HG03520 (cell line): ENCODE data around the gene RNF31.
A peak's percentile ranks its signal among the peaks of the same experiment; 100 is the strongest.

Experiments used
- ATAC-seq: cut with Tn5 transposase; IDR thresholded peaks from one replicate; pipeline ENCODE4 v1.9.1; 2021; ENCODE audit warnings: mild to moderate bottlenecking, moderate library complexity; ENCODE audit not compliant: unreplicated experiment

RNF31 gene

DNA sequence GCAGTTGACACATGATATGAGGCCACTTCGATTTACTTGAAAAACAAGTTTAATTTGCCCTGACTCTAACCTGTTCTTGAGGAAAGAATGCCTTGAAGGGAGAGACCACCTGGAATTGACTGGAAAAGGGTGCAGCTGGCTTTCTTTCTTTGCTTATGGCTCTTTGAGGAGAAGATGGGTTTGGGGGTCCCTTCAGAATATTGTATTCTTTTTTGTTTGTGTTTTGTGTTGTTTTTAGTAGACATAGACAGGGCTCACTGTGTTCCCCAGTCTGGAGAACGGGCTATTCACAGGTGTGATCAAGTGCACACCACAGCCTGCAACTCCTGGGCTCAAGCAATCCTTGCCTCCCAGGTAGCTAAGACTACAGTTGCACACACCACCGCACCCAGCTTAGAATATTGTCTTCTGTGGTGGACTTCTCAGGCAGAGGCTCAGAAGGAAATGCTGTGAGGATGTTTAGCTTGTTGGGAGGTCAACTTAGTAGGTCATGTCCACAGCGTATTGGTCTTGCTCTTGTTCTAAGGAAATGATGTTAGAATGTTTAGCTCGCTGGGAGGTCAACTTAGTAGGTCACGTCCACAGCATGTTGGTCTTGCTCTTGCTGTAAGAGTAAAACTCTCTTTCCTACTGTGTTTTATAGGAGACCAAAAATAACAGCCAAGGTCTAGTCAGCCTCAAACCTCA is 31.0 kb upstream of the RNF31 start:
- ATAC-seq, result no peak

DNA sequence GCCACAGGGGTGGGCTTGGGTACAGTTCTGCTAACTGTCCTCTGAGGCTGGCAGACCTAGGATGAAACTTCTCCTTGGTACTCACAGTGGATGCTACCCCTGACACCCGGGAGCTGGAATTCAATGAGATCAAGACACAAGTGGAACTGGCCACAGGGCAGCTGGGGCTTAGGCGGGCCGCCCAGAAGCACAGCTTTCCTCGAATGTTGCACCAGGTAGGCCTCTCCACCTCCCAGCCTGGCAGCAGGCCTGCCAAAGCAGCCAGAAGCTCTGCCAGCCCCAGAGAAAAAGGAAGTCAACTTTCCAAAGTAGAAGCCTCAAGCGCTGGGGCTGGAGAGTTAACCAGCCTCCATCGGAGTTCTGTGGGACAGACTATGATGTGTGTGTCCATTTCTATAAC is 30.1 kb upstream of the RNF31 start:
- no peak for ATAC-seq

DNA sequence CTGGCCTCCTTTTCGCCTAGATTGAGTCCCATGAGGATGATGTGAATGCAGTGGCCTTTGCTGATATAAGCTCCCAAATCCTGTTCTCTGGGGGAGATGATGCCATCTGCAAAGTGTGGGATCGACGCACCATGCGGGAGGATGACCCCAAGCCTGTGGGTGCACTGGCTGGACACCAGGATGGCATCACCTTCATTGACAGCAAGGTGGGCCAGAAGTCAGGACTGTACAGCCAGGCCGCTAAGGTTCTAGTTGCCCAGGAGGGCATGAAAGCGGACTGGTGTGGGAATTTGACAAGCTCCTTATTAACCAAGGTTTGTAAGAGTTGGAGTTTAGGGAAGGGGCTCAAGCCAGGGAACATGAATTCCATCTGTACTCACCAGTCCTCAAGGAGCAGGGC is 27.6 kb upstream of the RNF31 start:
- ATAC-seq, result no peak

DNA sequence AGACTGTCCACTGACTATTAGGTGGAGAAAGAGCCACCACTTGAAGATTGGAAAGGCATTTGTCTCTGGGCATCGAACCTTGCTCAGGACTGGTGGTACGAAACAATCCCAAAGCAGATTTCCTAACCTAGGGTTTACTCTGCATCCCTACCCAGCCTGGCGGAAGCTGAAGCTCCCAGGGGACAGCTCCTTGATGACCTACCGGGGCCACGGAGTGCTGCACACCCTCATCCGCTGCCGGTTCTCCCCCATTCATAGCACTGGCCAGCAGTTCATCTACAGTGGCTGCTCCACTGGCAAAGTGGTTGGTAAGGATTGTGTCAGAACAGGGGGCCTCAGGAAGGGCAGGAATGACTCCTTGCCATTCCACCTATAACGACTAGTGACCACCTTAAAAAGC is 26.1 kb upstream of the RNF31 start:
- no peak for ATAC-seq

DNA sequence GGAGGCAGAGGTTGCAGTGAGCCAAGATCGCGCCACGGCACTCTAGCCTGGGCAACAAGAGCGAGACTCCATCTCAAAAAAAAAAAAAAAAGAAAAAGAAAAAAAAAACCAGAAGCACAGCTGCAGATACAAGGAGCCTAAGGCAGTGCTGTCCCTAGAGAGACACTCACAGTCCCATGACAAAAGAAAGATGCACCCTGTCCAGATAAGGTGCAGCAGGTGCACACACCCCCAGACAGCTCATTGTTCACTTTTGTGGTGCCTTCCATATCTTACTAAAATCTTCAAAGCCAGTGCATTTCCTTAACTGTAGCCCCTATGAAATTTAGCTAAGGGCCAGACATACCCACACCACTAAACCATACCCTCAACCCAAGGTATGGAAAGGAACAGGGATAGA is 24.9 kb upstream of the RNF31 start:
- ATAC-seq, result no peak

DNA sequence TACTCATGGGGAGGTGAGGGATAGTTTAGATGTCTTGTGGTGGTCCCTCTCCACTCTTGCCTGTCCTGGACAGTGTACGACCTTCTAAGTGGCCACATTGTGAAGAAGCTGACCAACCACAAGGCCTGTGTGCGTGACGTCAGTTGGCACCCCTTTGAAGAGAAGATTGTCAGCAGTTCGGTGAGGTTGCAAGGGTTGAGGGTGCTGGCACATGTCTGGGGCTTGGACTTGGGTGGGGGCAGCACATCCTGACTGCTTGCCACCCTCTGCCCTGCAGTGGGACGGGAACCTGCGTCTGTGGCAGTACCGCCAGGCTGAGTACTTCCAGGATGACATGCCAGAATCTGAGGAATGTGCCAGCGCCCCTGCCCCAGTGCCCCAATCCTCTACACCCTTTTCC is 24.4 kb upstream of the RNF31 start:
- ATAC-seq, result no peak

DNA sequence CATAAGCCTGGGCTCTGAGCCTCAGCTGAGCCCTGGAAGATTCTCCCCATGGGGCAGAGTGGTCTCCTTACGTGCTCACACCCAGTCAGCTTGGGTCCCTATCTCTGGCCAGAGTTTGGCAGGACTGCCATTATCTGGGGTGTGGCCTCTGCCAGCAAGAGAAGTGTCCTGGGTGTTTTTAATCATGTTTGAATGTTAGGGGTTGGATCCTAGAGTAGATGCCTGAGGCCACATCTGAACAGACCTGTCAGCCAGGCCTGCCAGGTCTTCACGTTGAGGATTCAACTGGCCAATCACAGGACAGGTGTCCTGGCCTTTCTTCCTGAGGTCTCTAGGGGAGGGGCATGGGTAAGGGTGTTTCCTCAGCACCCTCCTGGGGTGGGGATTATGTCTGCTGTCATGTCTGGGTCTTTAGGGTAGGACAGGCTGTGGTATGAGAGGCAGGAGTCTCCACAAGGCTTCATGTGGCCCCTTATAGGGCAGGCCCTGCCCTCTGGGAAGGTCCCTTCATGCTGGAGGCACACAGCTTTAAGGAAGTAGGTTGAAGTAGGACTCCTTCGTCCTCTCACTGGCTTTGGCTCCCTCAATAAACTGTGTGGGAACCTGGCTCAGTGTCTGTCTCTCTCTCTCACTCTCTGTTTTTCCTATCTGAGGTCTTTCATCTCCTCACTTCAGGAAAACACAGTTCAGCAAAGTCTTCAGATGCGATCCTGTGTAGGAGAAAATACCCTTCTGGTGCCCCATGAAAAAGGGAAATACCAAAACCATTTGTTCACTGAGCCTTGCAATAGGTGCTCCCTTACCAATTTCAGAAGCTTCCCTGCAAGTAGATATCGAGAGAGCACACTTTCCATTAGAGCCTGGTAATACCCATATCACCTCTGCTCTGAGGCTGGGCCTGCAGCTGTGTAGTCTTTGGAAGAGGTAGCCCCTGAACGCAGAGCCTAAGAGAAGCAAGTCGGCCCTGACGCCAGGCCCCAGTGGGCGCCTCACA is 23.6 kb upstream of the RNF31 start:
- no peak for ATAC-seq

DNA sequence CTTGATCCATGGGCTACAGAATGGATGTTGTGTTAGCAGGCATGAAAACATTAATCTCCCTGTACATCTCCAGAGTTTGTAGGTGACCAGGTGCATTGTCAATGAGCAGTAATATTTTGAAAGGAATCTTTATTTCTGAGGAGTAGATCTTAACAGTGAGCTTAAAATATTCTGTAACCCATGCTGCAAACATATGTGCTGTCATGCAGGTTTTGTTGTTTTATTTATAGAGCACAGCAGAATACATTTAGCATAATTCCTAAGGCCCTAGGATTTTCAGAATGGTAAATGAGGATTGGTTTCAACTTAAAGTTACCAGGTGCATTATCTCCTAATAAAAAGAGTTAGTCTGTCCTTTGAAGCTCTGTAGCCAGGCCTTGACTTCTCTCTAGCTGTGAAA is 20.4 kb upstream of the RNF31 start:
- ATAC-seq, result no peak

DNA sequence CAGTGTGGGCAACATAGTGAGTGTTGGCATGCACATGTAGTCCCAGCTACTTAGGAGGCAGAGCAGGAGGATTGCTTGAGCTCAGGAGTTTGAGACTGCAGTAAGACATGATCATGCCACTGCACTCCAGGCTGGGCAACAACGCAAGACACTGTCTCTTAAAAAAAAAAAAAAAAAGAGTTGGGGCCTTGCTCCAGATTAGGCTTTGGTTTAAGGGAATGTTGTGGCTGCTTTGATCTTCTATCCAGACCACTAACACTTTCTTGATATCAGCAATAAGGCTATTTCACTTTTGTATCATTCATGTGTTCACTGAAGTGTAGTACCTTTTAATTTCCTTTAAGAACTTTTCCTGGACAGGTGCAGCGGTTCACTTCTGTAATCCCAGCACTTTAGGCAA is 19.6 kb upstream of the RNF31 start:
- no peak for ATAC-seq

DNA sequence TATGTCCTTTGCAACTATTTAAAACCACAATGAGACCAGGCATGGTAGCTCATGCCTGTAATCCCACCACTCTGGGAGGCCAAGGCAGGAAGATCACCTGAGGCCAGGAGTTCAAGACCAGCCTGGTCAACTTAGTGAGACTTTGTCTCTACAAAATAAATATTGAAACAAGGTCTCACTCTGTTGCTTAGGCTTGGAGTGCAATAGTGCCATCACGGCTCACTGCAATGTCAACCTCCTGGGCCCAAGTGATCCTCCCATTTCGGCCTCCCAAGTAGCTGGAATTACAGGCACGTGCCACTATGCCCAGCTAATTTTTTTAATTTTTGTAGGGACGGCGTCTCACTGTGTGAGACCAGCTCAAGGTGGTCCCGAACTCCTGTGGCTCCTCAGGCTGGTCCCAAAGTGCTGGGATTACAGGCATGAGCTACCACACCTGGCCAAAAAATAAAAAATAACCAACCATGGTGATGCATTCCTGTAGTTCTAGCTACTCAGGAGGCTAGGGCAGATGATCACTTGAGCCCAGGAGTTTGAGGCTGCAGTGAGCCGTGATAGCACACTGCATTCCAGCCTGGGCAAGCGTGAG is 17.8 kb upstream of the RNF31 start:
- ATAC-seq, result no peak

DNA sequence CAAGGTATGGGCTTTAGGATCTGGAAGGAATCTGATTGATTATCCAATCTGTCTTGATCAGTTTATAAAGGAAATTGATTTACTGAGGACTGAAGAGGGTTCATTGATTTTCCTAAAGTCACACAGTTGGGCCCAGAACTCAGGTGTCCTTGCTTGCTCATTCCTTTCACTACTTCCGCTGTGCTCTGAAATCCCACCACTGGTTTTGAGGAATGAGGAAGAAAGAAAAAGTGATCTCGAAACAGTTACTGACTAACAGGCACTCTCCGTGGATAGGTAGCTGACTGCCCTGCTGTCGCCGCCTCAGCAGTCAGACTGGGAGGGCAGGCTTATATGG is 16.9 kb upstream of the RNF31 start, which contains the start of gene FITM1:
Gene FITM1, plus strand, starts transcription at position 280 of the 337 bp plus-strand sequence. CDS start 905 bp downstream, outside the sequence.
- ATAC-seq, result no peak

DNA sequence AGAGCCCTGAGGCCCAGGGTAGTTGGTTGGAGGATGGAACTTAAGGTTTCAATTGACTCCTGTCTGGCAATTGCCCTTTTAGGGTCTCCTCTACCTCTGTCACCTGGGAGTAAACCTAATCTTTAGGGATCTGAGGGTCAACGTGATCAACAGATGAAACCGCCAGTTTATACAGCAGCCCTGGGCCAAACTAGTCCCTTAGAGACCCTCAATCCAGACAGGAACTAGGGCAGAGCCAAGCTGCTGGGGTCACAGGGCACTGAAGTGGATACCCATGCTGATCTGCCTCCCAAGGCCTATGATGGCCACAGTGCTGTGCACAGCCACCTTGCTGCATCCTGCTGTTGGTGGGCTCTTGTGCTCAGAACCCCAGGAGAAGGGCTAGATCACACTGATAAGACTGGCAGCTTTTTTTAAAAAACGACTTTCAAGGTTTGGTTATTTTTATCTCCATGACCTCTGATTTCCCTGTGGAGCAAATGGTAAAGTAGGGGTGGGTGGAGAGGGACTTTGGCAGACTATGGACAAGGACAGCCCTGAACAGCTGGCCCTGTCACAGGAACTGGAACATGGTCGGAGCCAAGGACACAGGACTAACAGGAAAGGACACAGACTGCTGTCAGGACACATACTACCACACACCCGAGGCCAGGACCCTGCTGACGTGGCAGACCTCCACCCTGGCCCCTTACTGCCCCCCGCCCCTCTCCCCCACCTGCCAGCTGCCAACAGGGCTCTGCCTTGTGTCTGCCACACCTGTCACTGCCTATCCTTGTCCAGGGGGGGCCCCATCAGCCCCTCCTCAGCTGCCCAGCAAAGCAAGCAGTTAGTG is 16.4 kb upstream of the RNF31 start:
- ATAC-seq, result no peak

DNA sequence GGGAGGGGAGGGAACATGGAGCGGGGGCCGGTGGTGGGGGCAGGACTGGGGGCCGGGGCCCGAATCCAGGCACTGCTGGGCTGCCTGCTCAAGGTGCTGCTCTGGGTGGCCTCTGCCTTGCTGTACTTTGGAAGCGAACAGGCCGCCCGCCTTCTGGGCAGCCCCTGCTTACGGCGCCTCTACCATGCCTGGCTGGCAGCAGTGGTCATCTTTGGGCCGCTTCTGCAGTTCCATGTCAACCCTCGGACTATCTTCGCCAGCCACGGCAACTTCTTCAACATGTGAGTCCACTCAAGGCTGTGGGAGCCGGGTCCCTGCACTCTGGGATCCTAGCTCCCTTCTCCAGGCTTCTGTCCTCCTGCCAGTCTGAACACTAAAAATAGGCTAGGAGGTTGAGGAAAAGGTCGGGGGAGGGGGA is 15.7 kb upstream of the RNF31 start:
- ATAC-seq, result no peak

DNA sequence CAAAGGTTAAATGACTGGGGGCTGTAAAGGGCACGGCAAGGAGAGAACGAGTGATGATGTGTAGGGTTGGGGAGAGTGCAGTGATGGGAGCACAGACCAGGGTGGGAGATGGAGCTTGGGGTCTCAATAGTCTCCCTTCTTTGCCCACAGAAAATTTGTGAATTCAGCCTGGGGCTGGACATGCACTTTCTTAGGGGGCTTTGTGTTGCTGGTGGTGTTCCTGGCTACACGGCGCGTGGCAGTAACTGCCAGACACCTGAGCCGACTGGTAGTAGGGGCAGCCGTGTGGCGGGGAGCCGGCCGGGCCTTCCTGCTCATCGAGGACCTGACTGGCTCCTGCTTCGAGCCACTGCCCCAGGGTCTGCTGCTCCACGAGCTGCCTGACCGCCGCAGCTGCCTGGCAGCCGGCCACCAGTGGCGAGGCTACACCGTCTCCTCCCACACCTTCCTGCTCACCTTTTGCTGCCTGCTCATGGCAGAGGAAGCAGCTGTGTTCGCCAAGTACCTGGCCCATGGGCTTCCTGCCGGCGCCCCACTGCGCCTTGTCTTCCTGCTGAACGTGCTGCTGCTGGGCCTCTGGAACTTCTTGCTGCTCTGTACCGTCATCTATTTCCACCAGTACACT is 15.1 kb upstream of the RNF31 start:
- no peak for ATAC-seq

DNA sequence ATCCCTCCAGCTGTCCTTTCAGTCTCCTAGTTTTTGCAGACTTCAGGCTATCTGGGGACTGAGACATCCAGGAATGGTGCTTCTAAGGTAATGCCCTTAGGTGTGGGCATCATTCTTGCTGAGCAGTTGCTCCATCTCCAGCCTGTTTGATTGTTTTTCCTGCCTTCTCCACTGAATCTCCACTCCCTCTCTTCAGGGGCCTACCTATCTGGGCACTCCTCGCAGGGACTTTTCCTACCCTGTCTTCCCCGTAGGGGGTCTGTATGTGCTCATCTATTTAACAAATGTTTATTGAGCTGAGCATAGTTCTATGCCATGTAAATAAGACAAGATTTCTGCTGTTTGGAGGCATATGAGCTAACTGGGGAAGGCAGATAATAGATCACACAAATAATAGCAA is 14.3 kb upstream of the RNF31 start:
- ATAC-seq, result no peak

DNA sequence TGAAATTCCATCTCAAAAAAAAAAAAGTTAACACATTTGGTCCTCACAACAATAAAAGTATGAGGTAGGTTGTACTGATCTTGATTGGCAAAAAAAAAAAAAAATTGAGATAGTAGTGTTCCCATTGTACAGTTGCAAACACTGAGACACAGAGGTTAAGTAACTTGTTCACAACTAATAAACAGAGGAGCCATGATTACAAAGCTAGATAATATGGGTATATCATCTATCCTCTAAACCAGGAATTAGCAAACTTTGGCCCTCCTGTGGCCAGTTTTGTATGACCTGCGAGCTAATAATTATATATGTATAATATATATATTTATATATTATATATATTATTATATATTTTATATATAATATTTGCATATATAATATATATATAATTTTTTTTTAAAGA is 13.6 kb upstream of the RNF31 start:
- no peak for ATAC-seq

DNA sequence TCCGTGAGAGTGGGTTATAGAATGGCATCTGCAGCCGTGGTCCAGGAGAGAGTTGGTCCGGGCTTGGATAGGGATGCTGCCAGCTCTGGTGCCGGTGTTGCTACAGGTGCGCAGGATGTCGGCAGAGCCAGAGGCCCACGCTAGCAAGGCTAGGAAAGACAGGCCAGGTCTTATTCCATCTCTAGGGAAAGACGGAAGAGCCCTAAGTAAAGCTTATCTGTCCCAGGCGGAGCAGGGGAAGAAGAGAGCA is 11.8 kb upstream of the RNF31 start:
- no peak for ATAC-seq

DNA sequence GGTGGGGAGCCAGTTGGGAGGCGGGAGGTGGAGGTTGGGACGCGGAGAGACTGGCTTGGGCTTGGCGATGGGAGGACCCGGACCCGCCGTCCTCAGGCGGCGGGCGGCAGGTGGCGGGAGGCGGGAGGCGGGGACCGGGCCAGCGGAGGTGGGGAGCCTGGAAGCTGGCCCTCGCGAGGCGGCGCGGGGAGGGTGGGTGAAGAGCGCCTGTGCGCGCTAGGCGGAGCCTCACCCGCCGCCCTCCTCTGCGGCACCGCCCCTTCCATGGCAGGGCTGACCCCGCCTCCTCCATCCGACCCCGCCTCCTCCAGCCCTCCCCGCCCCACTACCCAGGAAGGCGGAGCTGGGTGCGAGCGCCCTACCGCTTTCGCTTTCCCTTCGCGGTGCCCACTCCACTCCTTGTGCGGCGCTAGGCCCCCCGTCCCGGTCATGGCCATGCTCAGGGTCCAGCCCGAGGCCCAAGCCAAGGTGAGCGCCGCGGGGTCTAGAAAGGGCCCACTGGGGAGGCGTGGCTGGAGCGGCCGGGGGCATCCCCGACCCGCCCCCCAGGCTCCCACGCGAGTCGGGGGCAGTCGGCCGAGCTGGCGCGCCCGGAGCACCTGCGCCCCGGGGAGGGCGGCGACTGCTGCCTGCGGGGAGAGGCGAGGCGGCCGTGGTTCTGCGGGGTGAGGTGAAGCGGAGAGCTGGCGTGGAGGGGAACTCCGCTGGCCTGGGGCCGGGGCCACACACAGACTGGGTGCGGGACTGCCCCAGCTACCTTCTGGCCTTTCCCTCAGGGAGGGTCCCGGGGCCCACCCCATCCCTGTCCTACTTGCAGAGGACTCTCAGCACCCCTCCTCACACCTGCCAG is 11.2 kb upstream of the RNF31 start, which contains the start of gene PSME1:
Gene PSME1, plus strand, starts transcription at position 361 of the 850 bp plus-strand sequence. Its CDS starts 69 bp downstream, at position 430.
- peak; percentile 84 for ATAC-seq

DNA sequence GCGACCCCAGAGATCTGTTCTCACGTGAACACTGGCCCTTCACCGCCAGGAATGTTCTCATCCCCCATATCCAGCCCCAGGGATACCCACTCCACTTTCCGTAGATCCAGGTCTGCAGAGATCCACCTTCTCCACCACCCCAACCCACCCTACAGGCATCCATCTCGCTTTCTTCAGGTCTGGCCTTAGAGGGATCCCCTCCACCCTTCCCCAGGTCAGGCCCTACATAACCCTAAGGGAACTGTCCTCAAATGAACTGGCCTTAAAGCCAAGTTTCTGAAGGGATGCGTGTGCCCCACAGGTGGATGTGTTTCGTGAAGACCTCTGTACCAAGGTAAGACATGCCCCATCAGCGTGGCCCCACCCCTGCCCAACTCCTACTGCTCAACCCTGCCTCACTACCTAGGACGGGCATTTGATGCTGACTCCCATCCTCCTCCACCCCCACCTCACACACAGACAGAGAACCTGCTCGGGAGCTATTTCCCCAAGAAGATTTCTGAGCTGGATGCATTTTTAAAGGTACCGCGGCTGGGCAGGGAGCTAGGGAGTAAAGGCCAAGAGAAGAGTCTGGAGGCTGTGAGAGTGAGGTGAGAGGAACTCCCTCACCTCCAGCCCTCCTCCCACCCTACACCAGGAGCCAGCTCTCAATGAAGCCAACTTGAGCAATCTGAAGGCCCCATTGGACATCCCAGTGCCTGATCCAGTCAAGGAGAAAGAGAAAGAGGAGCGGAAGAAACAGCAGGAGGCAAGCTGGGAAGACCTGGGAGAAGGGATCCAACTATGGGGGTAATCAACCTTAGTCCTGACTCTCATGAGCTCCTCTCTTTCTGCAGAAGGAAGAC is 10.4 kb upstream of the RNF31 start:
- ATAC-seq, result no peak
